Measurements from ENCODE around the gene GRIK4. TPM values are rescaled to one million over a fixed set of nuclear protein-coding genes. Genes with fewer than 3 reads are reported as not detected.

GRIK4 gene
- total and polyA plus RNA-seq, 2 donors from 2014 or later: 0.25 TPM; not detected in 1

GRCh38 chr11:120563703-120564572 is 52.4 kb downstream of the GRIK4 start:
- no peaks in the 10 kb centered on the region for H3K36me3 ChIP-seq (ENCODE audit: control insufficient read depth in 2 of 3, insufficient read depth in 3 of 3, low read length in 3 of 3)
- FAIRE-seq (no peak), DNase-seq (peak; percentile 82 to 94 (median 91))
- H3K27ac ChIP-seq (ENCODE audit: low read depth in 2 of 2, low read length in 2 of 2): no peak overlapping the region
- intact Hi-C loops (cut with DNase I): no loop called here
- TF ChIP-seq, protein P1, sequence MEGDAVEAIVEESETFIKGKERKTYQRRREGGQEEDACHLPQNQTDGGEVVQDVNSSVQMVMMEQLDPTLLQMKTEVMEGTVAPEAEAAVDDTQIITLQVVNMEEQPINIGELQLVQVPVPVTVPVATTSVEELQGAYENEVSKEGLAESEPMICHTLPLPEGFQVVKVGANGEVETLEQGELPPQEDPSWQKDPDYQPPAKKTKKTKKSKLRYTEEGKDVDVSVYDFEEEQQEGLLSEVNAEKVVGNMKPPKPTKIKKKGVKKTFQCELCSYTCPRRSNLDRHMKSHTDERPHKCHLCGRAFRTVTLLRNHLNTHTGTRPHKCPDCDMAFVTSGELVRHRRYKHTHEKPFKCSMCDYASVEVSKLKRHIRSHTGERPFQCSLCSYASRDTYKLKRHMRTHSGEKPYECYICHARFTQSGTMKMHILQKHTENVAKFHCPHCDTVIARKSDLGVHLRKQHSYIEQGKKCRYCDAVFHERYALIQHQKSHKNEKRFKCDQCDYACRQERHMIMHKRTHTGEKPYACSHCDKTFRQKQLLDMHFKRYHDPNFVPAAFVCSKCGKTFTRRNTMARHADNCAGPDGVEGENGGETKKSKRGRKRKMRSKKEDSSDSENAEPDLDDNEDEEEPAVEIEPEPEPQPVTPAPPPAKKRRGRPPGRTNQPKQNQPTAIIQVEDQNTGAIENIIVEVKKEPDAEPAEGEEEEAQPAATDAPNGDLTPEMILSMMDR (IDR thresholded peaks at IDR 0.05; ENCODE audit: borderline replicate concordance, extremely low read depth, insufficient read depth): no peak
- H3K27me3 ChIP-seq (ENCODE audit: control insufficient read depth, insufficient read depth, low read length): no peaks in the 10 kb centered on the region
- H3K9ac ChIP-seq (ENCODE audit: low read length in 3 of 3): no peak overlapping the region
- no peaks in the 10 kb centered on the region for H3K9me3 ChIP-seq (ENCODE audit: control insufficient read depth in 2 of 3, insufficient read depth in 1 of 3, low read length in 3 of 3)
- peaks cover 0 to 4% (median 4%) of the 10 kb centered on the region in 3 donors for H3K4me1 ChIP-seq (ENCODE audit: control insufficient read depth in 2 of 3, insufficient read depth in 2 of 3, low read depth in 1 of 3, low read length in 3 of 3)
- H3K4me3 ChIP-seq (ENCODE audit: low read length in 3 of 3): no peak overlapping the region

DNA sequence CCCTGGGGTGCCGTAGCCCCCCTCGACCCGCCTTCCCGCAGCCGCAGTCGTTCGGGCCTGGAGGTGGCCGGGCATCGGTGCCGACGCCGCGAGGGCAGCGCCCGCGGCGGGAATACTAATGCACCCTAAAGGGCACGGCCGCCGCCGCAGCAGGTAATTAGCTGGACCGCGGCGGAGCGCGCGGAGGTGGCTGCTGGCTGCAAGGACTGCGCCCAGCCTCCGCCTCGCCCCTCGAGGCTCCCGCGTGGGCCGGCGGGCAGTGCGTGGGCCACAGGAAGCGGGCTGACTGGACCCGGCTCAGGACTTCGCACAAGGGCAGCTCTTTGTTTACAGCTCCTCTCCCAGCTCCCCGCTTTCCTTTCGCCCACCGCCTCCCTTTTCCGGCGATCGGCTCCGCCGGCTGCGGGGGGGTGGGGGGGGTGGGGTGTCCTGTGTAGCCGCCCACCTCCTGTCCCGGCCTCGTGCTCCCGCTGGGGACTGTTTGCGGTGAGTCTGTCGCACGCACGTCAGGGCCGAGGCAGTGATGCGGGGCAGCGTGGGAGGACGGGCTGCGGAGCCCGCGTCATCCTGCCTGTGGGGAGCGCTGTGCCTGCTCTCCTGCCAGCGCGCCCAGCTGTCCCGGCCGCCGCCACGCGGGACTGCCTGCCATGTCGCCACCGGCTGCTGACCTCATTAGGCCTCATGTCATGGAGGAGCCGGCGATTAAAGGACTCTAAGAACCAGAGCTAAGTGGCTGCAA is 53.2 kb downstream of the GRIK4 start:
- no peak for FAIRE-seq
- intact Hi-C loops (cut with DNase I): no loop called here
- H3K9me3 ChIP-seq (ENCODE audit: control insufficient read depth in 2 of 3, insufficient read depth in 1 of 3, low read length in 3 of 3): no peaks in the 10 kb centered on the region
- H3K27me3 ChIP-seq (ENCODE audit: control insufficient read depth, insufficient read depth, low read length): no peaks in the 10 kb centered on the region
- no peaks in the 10 kb centered on the region for H3K36me3 ChIP-seq (ENCODE audit: control insufficient read depth in 2 of 3, insufficient read depth in 3 of 3, low read length in 3 of 3)
- peak overlapping the region in 1 of 3 donors; percentile 25 for H3K4me3 ChIP-seq (ENCODE audit: low read length in 3 of 3)
- H3K9ac ChIP-seq (ENCODE audit: low read length in 3 of 3): no peak overlapping the region
- H3K27ac ChIP-seq (ENCODE audit: low read depth in 2 of 2, low read length in 2 of 2): no peak overlapping the region
- peak; percentile 78 to 90 (median 85) for DNase-seq
- TF ChIP-seq, protein P1 (IDR thresholded peaks at IDR 0.05; ENCODE audit: borderline replicate concordance, extremely low read depth, insufficient read depth): no peak
- H3K4me1 ChIP-seq (ENCODE audit: control insufficient read depth in 2 of 3, insufficient read depth in 2 of 3, low read depth in 1 of 3, low read length in 3 of 3): peaks cover 0 to 4% (median 4%) of the 10 kb centered on the region in 3 donors

- peak in 1 of 5 donors; percentile 36 for DNase-seq
- Histone ChIP-seq H3K4me3 (ENCODE audit: low read length in 3 of 3) (peak overlapping the region in 1 of 3 donors; percentile 25), H3K9me3 (ENCODE audit: control insufficient read depth in 2 of 3, insufficient read depth in 1 of 3, low read length in 3 of 3) (no peaks in the 10 kb centered on the region), H3K4me1 (ENCODE audit: control insufficient read depth in 2 of 3, insufficient read depth in 2 of 3, low read depth in 1 of 3, low read length in 3 of 3) (peaks cover 0 to 4% (median 4%) of the 10 kb centered on the region in 3 donors), H3K36me3 (ENCODE audit: control insufficient read depth in 2 of 3, insufficient read depth in 3 of 3, low read length in 3 of 3) (no peaks in the 10 kb centered on the region), H3K27me3 (ENCODE audit: control insufficient read depth, insufficient read depth, low read length) (no peaks in the 10 kb centered on the region), H3K9ac (ENCODE audit: low read length in 3 of 3) (no peak overlapping the region), H3K27ac (ENCODE audit: low read depth in 2 of 2, low read length in 2 of 2) (no peak overlapping the region)
- TF ChIP-seq, protein P1 (IDR thresholded peaks at IDR 0.05; ENCODE audit: borderline replicate concordance, extremely low read depth, insufficient read depth): no peak
- FAIRE-seq: no peak
- intact Hi-C loops (cut with DNase I): no loop called here
These were observed 54.1 kb downstream of the GRIK4 start for GRCh38 chr11:120565466-120566155.

All from kidney (tissue), 14 donors.